OCI-M2 (cell line): Measurements from ENCODE around the gene ZNF684.
"Not testable (repeated sequence)": the region's sequence is repeated elsewhere in the genome, so short reads cannot be mapped to it uniquely, and the experiment has no call there.

Experiments
- DNase-seq: peaks from one replicate; lab custom pipeline; 2025; ENCODE audit not compliant: unreplicated experiment; lab: John Stamatoyannopoulos, UW

ZNF684 gene

GRCh38 chr1:40531381-40532061, at the start of gene ZNF684:
TSS of gene ZNF684 (plus strand) at chr1:40531637. CDS start at chr1:40533167, 1,530 bp downstream.
- peak; percentile 64 for DNase-seq

DNA sequence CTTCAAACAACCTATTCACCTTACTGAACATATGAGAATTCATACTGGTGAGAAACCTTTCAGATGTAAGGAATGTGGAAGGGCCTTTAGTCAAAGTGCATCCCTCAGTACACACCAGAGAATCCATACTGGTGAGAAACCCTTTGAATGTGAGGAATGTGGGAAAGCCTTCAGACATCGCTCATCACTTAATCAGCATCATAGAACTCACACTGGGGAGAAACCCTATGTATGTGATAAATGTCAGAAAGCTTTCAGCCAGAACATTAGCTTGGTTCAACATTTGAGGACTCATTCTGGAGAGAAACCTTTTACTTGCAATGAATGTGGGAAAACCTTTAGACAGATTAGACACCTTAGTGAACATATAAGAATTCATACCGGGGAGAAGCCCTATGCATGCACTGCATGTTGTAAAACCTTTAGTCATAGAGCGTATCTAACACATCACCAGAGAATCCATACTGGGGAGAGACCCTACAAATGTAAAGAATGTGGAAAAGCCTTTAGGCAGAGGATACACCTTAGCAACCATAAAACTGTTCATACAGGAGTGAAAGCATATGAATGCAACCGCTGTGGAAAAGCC, 36.0 kb upstream of the ZNF684 start:
- no peak for DNase-seq

DNA sequence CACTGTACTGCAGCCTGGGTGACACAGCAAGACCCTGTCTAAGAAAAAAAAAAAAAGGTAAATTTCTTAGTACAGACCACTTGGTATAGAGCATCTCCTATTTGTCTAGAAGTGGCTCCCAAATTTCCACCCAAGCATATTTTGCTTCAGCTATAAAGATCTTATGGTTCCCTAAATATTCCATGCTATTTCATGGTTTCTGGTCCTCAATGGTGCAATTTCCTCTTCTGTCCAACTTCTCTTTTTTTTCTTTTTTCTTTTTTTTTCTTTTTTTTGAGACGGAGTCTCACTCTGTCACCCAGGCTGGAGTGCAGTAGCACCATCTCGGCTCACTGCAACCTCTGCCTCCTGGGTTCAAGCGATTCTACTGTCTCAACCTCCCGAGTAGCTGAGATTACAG, 28.8 kb upstream of the ZNF684 start:
- DNase-seq = not testable (repeated sequence)

GRCh38 chr1:40507973-40508372, 23.5 kb upstream of the ZNF684 start:
- DNase-seq = no peak

GRCh38 chr1:40508375-40509341, 22.8 kb upstream of the ZNF684 start, which contains the start of gene EXO5:
TSS of gene EXO5 (plus strand) at chr1:40508767. CDS start at chr1:40514545, 5,778 bp downstream.
- DNase-seq = no peak

GRCh38 chr1:40519517-40519916, 11.9 kb upstream of the ZNF684 start:
- no peak for DNase-seq

DNA sequence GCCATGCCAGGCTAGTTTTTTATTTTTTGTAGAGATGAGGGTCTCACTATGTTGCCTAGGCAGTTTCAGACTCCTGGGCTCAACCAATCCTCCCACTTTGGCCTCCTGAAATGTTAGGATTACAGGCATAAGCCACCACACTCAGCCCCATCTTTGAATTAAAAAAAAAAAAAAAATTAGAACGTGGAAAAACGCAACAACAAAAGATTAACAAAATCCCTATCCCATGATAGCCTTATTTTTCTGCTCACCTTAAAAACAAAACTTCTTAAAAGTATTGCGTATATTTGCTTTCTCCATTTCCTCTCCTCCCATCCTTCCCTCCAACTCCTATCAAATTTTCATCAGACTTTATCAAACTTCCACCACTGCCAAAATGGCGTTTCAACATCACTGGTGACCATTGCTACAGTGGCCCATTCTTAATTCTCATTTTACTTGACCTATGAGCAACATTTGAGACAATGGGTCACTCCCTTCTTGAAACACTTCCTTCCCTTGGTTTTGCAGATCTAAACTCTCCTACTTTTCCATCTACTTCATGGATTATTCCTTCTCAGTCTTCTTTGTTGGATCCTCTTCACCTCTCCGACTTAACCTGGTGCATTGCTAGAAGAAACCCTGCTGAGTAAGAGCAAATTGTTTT, 579 bp upstream of the ZNF684 start:
- DNase-seq = peak; percentile 64

DNA sequence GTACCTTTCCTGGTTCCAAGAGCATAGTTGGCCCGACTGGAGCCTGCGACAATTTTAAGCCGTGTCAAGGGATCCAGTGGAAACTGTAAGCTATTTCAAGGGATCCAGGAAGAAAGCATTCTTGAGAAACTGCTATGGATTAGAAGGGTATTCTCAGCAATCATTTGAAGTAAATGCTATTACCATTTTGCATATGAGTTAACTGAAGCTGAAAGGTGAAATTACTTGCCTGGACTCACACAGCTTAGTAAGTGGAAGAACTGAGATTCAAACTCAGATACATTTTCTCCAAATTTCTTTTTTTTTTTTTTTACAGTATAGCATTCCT, 589 bp downstream of the ZNF684 start:
- no peak for DNase-seq

DNA sequence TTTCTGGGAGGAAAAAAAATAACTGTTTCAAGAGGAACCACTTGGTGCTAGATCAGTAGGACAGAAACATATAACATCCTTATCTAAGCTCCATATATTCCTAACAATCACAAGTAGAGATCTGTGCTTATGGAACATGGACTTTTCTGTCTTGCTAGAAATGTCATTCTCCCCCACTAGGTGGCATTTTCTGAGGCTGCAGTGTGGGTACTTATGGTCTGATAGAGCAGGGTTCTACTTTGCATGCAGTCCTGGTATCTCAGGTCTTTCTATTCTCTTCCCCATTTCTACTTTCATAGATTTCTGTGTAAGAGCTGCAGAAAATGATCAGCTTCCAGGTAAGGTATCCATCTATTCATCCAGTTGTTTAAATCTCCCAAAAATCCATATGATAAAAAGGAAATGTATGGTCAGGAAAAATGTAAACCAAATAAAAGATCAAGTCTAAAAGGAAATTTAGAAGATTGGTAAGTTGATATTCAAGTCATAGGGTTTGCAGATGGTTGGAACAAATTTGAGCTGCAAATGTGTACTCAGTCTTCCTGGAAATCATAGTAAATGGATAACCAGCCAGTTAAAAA, 1.5 kb downstream of the ZNF684 start:
- DNase-seq = no peak

- DNase-seq = no peak
Measured at GRCh38 chr1:40534589-40534988, 3.2 kb downstream of the ZNF684 start.

GRCh38 chr1:40535732-40536131, 4.3 kb downstream of the ZNF684 start:
- DNase-seq = no peak

GRCh38 chr1:40539338-40539737, 7.9 kb downstream of the ZNF684 start:
- DNase-seq = no peak

GRCh38 chr1:40546957-40547356, 15.5 kb downstream of the ZNF684 start:
- no peak for DNase-seq

- no peak for DNase-seq
Measured at GRCh38 chr1:40553017-40553416, 21.6 kb downstream of the ZNF684 start.

- DNase-seq = not testable (repeated sequence)
Measured at GRCh38 chr1:40554807-40555206, 23.4 kb downstream of the ZNF684 start.

DNA sequence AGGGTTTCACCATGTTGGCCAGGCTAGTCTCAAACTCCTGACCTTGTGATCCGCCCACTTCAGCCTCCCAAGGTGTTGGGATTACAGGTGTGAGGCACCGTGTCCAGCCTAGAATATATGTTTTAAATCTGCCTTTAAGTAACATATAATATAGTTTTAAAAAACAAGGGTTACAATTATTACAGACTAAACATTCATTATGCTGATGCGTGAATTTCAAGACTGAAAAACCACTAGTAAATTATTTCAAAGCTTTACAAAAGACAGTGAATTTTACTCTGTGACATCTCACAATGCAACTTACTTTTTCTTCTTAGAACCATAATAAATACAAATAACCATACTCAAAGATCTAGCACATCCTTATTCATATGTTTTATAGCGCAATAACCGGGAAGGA, 24.7 kb downstream of the ZNF684 start:
- no peak for DNase-seq

- not testable (repeated sequence) for DNase-seq
Measured at GRCh38 chr1:40558241-40558640, 26.8 kb downstream of the ZNF684 start.

DNA sequence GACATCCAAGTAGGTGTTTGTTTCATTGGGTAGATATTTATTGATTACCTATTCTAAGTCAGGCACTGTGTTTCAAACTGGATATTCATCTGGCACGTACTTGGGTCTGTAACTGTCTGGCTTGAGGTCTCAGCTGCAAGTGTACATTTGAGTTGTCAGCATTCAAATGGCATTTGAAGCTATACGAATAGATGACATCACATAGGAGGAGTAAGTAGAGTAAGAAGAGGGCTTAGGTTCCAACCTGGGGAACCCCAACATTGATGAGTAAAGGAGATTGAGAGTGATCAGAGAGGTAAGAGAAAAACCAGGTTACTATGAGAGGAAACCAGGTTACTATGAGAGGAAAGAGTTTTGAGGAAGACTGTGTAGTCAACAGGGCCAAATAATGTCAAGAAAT, 30.7 kb downstream of the ZNF684 start:
- DNase-seq = no peak

DNA sequence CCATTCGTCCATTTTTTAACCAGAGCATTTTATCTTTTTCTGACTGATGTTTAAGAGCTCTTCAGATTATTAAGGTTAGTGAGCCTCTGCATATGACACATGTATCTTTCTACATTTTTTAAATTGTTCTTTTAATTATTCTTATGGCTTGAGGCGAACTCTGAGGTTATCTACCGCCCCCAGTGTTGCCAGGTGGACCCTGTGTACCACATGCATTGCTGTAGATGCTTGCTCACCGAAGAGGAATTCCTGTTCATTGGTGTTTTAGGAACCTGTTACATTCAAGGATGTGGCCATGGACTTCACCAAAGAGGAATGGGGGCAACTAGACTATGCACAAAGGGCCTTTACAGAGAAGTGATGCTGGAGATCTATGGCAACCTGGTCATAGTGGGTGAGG, 31.8 kb downstream of the ZNF684 start:
- DNase-seq = no peak

DNA sequence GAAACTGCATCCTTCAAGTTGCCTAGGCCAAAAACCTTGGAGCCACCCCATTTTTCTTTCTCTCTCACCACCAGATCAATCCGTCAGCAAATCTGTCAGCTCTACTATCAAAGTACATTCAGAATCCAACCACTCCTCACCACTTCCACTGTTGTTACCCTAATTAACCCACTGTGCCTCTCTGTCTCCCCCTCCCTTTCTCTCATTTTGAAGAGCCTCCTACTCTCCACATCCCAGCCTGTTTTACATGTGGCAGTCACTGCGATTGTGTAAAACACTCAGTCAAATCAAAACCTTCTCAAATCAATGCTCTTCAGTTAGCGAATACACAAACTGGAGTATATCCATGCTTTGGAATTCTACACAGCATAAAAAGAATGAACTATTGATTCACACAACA, 33.1 kb downstream of the ZNF684 start:
- DNase-seq = no peak

DNA sequence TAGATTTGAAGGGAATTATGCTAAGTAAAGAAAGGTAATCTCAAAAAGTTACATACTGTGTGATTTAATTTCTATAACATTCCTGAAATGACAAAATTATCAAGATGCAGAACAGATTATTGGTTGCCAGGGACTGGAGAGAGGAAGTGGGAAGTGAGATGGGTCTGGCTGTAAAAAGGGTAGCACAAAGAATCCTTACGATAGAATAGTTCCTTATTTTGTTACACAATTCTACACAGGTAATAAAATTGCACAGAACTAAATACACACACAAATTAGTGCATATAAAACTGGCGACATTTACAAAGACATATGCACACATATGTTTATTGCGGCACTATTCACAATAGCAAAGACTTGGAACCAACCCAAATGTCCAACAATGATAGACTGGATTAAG, 33.5 kb downstream of the ZNF684 start:
- no peak for DNase-seq
